ENCODE results near the gene FYN. TPM values are rescaled to one million over a fixed set of nuclear protein-coding genes. Genes with fewer than 3 reads are reported as not detected.

Gene FYN
- total and polyA plus RNA-seq, 2 of the 13 experiments (the other 11 are each of a cell fraction or from before 2014, with no cell fraction given): 15.5 to 24.6 TPM

DNA sequence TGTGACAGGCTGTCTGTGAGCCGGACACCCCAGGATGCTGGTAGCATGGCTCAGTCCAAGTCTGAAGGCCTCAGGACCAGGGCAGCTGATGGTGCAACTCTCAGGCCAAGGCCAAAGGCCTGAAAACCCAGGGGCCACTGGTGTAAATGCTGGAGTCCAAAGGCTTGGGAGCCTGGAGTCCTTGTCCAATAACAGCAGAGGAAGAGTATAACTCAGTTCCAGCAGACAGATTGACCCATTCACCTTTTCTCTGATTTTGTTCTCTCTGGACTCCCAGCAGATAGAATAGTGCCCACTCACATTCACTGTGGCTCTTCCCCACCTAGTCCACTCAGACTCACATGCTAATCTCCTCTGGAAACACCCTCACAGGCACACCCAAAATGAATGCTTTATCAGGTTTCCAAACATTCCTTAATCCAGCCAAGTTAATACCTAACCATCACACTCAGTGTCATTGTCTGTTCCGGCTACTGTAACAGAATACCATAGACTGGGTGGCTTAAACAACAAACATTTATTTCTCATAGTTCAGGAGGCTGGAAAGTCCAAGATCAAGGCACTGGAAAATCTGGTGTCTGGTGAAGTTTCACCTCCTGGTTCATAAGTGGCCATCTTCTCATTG, 262.6 kb downstream of the FYN start (continued):
- TF ChIP-seq EP300 (IDR thresholded peaks at IDR 0.05; ENCODE audit: low read depth in 2 of 2, low read length in 2 of 2): peak; percentile 39 to 70; a peak in 2 of 4 replicates
- TF ChIP-seq EP300 (CRISPR knock-in tag; IDR thresholded peaks at IDR 0.05; ENCODE audit: borderline replicate concordance): peak; percentile 66
- peak; percentile 47; the same call in 1 of the 2 replicates for TF ChIP-seq RFXAP (CRISPR knock-in tag; IDR thresholded peaks at IDR 0.05; ENCODE audit: borderline replicate concordance)
- TF ChIP-seq SNRNP70 (IDR thresholded peaks at IDR 0.05; ENCODE audit: low read depth, low read length): no peak
- no peak for TF ChIP-seq CSRNP1 (CRISPR knock-in tag; IDR thresholded peaks at IDR 0.05)
- peak; percentile 77 for TF ChIP-seq RCOR2 (CRISPR knock-in tag; IDR thresholded peaks at IDR 0.05)
- TF ChIP-seq TBX3 (IDR thresholded peaks at IDR 0.05; ENCODE audit: borderline replicate concordance): no peak
- peak; percentile 56; the same call in 1 of the 2 replicates for TF ChIP-seq ZSCAN22 (CRISPR knock-in tag; IDR thresholded peaks at IDR 0.05)
- TF ChIP-seq FOXA3 (CRISPR knock-in tag; IDR thresholded peaks at IDR 0.05): peak; percentile 60
- peak; percentile 62; the same call in 1 of the 2 replicates for TF ChIP-seq TOE1 (CRISPR knock-in tag; IDR thresholded peaks at IDR 0.05)
- peak; percentile 19; the same call in 1 of the 2 replicates for TF ChIP-seq KLF12 (CRISPR knock-in tag; IDR thresholded peaks at IDR 0.05; ENCODE audit: borderline replicate concordance)
- TF ChIP-seq PRDM10 (CRISPR knock-in tag; IDR thresholded peaks at IDR 0.05; ENCODE audit: low read depth): peak; percentile 98
- TF ChIP-seq FOSL2 (CRISPR knock-in tag; IDR thresholded peaks at IDR 0.05): peak; percentile 67; the same call in 1 of the 2 replicates
- TF ChIP-seq NCOA5 (CRISPR knock-in tag; IDR thresholded peaks at IDR 0.05): no peak
- TF ChIP-seq, protein P1, sequence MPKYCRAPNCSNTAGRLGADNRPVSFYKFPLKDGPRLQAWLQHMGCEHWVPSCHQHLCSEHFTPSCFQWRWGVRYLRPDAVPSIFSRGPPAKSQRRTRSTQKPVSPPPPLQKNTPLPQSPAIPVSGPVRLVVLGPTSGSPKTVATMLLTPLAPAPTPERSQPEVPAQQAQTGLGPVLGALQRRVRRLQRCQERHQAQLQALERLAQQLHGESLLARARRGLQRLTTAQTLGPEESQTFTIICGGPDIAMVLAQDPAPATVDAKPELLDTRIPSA (CRISPR knock-in tag; IDR thresholded peaks at IDR 0.05; ENCODE audit: borderline replicate concordance): no peak
- no peak for TF ChIP-seq SNAPC2 (CRISPR knock-in tag; IDR thresholded peaks at IDR 0.05)
- peak; percentile 89; the same call in 1 of the 2 replicates for TF ChIP-seq ZBTB3 (CRISPR knock-in tag; IDR thresholded peaks at IDR 0.05; ENCODE audit: borderline replicate concordance, low read depth)
- no peak for TF ChIP-seq NFATC3 (CRISPR knock-in tag; IDR thresholded peaks at IDR 0.05)
- TF ChIP-seq, protein P2, sequence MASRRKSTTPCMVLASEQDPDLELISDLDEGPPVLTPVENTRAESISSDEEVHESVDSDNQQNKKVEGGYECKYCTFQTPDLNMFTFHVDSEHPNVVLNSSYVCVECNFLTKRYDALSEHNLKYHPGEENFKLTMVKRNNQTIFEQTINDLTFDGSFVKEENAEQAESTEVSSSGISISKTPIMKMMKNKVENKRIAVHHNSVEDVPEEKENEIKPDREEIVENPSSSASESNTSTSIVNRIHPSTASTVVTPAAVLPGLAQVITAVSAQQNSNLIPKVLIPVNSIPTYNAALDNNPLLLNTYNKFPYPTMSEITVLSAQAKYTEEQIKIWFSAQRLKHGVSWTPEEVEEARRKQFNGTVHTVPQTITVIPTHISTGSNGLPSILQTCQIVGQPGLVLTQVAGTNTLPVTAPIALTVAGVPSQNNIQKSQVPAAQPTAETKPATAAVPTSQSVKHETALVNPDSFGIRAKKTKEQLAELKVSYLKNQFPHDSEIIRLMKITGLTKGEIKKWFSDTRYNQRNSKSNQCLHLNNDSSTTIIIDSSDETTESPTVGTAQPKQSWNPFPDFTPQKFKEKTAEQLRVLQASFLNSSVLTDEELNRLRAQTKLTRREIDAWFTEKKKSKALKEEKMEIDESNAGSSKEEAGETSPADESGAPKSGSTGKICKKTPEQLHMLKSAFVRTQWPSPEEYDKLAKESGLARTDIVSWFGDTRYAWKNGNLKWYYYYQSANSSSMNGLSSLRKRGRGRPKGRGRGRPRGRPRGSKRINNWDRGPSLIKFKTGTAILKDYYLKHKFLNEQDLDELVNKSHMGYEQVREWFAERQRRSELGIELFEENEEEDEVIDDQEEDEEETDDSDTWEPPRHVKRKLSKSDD (CRISPR knock-in tag; IDR thresholded peaks at IDR 0.05; ENCODE audit: low read depth): peak; percentile 64; the same call in 1 of the 2 replicates
- TF ChIP-seq ZNF703 (CRISPR knock-in tag; IDR thresholded peaks at IDR 0.05; ENCODE audit: borderline replicate concordance): no peak
- TF ChIP-seq AHR (CRISPR knock-in tag; IDR thresholded peaks at IDR 0.05): peak; percentile 56; the same call in 1 of the 2 replicates

Measured in HepG2 (cell line).